ENCODE measurements around the gene HSPBP1. TPM values are rescaled to one million over a fixed set of nuclear protein-coding genes. Genes with fewer than 3 reads are reported as not detected.
A peak's percentile ranks its signal among the peaks of the same experiment; 100 is the strongest.

Gene HSPBP1
- total and polyA plus RNA-seq, 5 experiments from 2014 or later = 20.3 to 44.8 (median 38.6) TPM

DNA sequence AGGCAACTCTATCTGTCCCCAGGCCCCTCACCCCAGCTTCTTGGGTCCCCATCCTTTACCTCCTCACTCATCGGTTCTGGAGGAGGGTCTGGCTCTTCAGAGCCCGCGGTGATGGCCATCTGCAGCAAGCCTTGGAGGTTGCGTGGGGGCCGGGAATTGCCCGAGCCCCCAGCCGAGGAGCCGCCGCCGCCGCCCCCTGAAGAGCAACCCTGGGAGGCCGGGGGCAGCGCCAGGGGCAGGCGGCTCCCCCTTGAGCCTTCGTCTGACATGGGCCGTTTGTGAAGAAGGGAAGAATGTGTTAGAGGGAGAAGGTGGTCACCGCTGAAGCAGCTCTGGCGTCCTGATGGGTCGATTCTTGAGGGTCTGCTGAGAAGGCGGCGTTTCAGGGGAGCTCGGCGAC is 570 bp downstream of the HSPBP1 start:
- DNase-seq (no peak), ATAC-seq (no peak)
- Mint-ChIP-seq H3K4me3 (peak overlapping the region; percentile 96 to 100 (median 99)), H3K27me3 (no peaks in the 10 kb centered on the region), H3K9me3 (no peaks in the 10 kb centered on the region), H3K36me3 (peaks cover 0 to 33% (median 3%) of the 10 kb centered on the region in 3 donors), H3K4me1 (peaks cover 17 to 58% (median 39%) of the 10 kb centered on the region in 4 donors), H3K27ac (peak overlapping the region; percentile 96 to 100 (median 99))
- POLR2A ChIA-PET = interaction anchor here (1.2 to 6.9 kb wide), 12 partner anchors 12 to 345 kb away, joined by 3 to 142 read pairs (median 5); partner anchors contain the start of genes KMT5C, PPP6R1, TMEM238 and UBE2S

DNA sequence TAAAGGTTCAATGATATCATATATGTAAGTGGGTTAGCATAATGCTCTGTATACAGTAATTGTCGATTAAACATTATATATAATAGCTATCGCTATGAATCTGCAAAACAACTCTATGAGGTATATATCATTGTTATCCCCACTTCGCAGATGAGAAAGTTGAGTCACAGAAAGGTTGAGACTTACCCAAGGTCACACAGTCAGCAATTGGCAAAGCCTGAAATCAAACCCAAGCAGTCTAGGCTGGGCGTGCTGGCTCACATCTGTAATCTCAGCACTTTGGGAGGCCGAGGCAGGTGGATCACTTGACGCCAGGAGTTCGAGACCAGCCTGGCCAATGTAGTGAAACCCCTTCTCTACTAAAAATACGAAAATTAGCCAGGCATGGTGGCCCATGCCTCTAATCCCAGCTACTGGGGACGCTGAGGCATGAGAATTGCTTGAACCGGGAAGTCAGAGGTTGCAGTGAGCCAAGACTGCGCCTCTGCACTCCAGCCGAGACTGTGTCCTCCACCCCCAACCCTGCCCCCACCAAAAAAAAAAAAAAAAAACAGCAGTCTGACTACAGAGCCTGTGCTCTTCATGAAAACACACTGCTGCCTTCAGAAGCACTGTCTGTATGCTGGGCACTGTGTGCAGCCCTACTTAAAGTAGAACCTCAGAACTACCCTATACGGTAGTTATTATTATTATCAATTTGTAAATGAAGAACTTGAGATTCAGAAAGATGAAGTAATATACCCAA is 1.3 kb downstream of the HSPBP1 start:
- Mint-ChIP-seq H3K27ac (peak overlapping the region in 9 of 10 donors; percentile 37 to 100 (median 99)), H3K9me3 (no peaks in the 10 kb centered on the region), H3K4me1 (peaks cover 16 to 57% (median 37%) of the 10 kb centered on the region in 4 donors), H3K27me3 (no peaks in the 10 kb centered on the region), H3K4me3 (peak overlapping the region; percentile 52 to 100 (median 88)), H3K36me3 (peaks cover 0 to 37% (median 5%) of the 10 kb centered on the region in 3 donors)
- POLR2A ChIA-PET = interaction anchor here (0.6 to 6.9 kb wide), 6 partner anchors 15 to 236 kb away, joined by 3 to 142 read pairs (median 6); partner anchors contain the start of genes KMT5C, PPP6R1 and UBE2S
- ATAC-seq (no peak), DNase-seq (no peak)

DNA sequence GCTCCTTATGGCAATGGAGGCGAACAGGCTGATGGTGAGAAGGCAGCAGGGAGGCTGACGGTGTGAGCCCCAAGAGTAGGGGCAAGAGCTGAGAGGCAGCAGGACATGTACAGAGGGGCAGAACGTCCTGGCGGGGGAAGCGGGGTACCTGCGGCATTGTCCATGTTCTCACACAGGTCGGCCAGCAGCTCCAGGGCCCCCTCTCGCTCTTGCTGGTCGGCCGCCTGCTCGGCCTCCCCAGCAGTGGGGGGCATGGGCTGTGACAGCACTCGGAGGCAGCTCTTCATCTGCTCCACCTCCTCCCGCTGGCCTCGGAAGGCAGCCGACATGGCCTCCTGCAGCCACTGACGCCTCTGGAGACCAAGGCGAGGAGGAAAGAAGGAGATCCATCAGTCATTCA is 2.4 kb downstream of the HSPBP1 start:
- Mint-ChIP-seq H3K27ac (peak overlapping the region in 4 of 10 donors; percentile 56 to 100 (median 88)), H3K9me3 (no peaks in the 10 kb centered on the region), H3K27me3 (no peaks in the 10 kb centered on the region), H3K4me3 (peak overlapping the region in 6 of 10 donors; percentile 16 to 77 (median 51)), H3K36me3 (peaks cover 0 to 46% (median 9%) of the 10 kb centered on the region in 3 donors), H3K4me1 (peaks cover 13 to 49% (median 30%) of the 10 kb centered on the region in 4 donors)
- DNase-seq (no peak), ATAC-seq (no peak)
- POLR2A ChIA-PET = interaction anchor here (0.6 to 6.9 kb wide), 4 partner anchors 14 to 237 kb away, joined by 3 to 142 read pairs (median 4); partner anchors contain the start of gene PPP6R1

DNA sequence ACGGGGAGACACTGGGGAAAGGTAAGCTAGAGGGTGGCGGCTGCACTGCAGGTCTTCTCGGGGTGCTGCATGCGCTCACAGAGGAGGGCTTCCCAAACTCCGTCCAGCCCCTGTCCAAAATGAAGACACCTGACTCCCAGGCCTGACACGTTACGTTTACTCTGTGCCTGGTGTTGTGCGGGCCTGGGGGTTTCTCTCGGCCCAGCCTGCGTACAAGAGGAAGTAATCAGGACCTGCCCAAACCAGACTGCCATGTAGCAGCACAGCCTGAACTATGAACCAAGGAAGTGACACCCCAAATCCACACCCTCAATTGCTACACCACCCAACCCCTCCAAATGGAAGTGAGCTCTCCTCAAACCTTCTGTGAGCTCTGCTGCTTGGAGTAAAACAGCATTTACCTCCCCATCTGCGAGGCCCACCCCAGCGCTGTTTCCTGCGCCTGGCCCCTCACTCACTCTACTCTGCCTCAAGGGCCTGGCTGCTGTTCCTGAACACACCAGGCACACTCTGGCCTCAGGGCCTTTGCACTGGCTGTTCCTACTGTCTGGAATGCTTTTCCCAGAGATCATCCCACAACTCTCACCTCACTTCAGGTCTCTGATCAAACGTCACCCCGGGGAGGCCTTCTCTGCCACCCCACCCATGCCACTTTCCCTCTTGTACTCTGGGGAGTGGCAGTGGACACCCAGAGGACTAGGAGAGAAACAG is 3.0 kb downstream of the HSPBP1 start:
- Mint-ChIP-seq H3K4me1 (peaks cover 17 to 46% (median 32%) of the 10 kb centered on the region in 4 donors), H3K27me3 (no peaks in the 10 kb centered on the region), H3K4me3 (peak overlapping the region in 7 of 10 donors; percentile 16 to 77 (median 33)), H3K27ac (peak overlapping the region in 8 of 10 donors; percentile 56 to 100 (median 68)), H3K36me3 (peaks cover 0 to 52% (median 15%) of the 10 kb centered on the region in 3 donors), H3K9me3 (no peaks in the 10 kb centered on the region)
- DNase-seq (no peak), ATAC-seq (no peak)
- POLR2A ChIA-PET = interaction anchor here (6.9 kb wide), 1 partner anchor 20 kb away, joined by 142 read pairs; the partner anchor contains the start of gene PPP6R1

DNA sequence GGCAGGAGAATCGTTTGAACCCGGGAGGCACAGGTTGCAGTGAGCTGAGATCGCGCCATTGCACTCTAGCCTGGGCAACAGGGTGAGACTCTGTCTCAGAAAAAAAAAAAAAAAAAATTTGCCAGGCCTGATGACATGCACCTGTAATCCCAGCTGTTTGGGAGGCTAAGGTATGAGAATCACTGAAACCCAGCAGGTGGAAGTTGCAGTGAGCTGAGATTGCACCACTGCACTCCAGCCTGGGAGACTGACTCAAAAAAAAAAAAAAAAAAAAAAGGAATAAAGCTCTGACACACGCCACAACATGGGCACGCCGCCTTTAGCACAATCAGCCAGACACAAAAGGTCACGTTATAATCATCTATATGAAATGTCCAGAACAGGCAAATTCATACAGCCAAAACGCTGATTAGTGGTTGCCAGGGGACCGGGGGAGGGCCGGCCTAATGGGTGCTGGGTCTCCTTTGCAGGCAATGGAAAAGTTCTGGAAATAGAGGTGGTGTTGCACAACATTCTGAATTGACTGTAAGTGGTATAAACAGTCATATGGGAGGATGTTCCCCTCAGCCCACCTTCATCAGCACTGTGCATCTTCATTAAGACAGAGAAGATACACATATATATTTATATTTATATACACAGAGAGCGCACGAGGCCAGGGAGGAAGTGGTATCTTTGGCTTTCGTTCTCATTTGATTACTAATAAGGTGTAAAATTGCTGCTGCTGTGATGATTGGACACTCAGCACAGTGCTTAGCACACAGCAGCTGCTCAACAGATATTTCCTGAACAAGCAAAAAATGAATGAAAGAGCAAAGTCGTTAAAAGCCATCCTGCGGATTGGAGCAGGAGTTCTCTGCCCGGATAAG is 3.8 kb downstream of the HSPBP1 start:
- Mint-ChIP-seq H3K9me3 (no peaks in the 10 kb centered on the region), H3K27me3 (no peaks in the 10 kb centered on the region), H3K4me1 (peaks cover 17 to 42% (median 26%) of the 10 kb centered on the region in 4 donors), H3K4me3 (peak overlapping the region in 3 of 10 donors; percentile 21 to 72 (median 48)), H3K27ac (peak overlapping the region in 5 of 10 donors; percentile 56 to 92 (median 68)), H3K36me3 (peaks cover 0 to 59% (median 20%) of the 10 kb centered on the region in 3 donors)
- POLR2A ChIA-PET = interaction anchor here (0.6 to 0.7 kb wide), 4 partner anchors 19 to 186 kb away, joined by 3 to 6 read pairs (median 4); no protein-coding TSS in a partner anchor
- no peak for ATAC-seq
- DNase-seq = no peak

DNA sequence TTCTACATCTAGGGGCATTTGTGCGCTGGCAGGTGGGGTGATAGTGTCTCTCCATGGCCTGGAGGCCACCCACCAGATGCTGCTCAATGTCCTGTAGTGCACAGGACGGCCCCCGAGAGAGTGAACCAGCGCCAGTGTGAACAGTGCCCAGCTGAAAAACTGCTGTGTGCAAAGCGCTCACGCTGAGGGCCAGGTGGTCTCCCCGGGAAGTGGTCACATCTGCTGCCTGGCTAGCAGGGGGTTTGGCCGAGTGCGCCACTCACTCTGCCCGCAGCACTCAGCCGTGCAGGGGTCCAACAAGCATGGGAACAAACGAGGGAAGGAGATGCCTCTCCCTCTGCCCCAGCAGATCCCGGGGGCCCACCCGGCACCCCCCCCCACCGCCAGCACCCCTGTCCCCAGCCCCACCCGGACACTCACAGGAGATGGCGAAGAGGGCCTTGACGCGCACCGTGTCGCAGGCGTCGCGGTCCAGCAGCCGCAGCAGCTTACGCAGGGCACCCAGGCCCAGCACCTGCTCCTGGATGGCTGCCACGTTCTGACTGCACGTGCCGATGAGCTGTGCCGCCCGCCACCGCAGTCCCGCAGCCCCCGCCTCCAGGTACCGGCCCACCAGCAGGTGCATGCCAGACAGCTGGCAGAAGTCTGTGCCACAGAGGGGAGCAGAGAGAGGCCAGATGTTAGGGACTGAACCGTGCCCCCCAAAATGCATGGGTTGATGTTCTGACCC is 5.8 kb downstream of the HSPBP1 start:
- H3K36me3 Mint-ChIP-seq = peaks cover 0 to 69% (median 20%) of the 10 kb centered on the region in 3 donors
- no peak for ATAC-seq
- peaks cover 6 to 25% (median 14%) of the 10 kb centered on the region in 4 donors for H3K4me1 Mint-ChIP-seq
- no peaks in the 10 kb centered on the region for H3K27me3 Mint-ChIP-seq
- H3K4me3 Mint-ChIP-seq = no peak overlapping the region
- no peak overlapping the region for H3K27ac Mint-ChIP-seq
- POLR2A ChIA-PET = interaction anchor here (0.7 to 1.9 kb wide), 2 partner anchors 15 to 65 kb away, joined by 3 to 5 read pairs; partner anchors contain the start of gene KMT5C
- H3K9me3 Mint-ChIP-seq = no peaks in the 10 kb centered on the region
- DNase-seq = no peak

DNA sequence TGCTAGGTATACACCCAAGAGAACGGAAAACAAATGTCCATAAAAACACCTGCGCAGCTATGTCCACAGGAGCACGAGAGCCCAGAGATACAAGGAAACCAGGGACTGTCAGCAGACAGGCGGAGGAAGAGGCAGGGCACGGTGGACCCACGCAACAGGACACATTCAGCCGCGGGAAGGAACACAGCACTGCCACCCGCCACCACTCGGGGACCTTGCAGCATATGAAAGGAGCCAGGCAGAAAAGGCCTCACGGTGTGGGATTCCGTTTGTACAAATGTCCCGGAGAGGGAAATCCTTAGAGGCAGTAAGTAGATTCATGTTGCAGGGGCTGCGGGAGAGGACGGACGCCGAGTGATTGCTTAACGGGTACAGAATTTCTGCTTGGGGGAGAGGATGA is 7.8 kb downstream of the HSPBP1 start:
- Mint-ChIP-seq H3K4me1 (peaks cover 4 to 17% (median 10%) of the 10 kb centered on the region in 4 donors), H3K4me3 (no peak overlapping the region), H3K27ac (no peak overlapping the region), H3K9me3 (no peaks in the 10 kb centered on the region), H3K27me3 (no peaks in the 10 kb centered on the region), H3K36me3 (peaks cover 0 to 62% (median 20%) of the 10 kb centered on the region in 3 donors)
- POLR2A ChIA-PET = no interaction called here
- ATAC-seq = no peak
- no peak for DNase-seq

DNA sequence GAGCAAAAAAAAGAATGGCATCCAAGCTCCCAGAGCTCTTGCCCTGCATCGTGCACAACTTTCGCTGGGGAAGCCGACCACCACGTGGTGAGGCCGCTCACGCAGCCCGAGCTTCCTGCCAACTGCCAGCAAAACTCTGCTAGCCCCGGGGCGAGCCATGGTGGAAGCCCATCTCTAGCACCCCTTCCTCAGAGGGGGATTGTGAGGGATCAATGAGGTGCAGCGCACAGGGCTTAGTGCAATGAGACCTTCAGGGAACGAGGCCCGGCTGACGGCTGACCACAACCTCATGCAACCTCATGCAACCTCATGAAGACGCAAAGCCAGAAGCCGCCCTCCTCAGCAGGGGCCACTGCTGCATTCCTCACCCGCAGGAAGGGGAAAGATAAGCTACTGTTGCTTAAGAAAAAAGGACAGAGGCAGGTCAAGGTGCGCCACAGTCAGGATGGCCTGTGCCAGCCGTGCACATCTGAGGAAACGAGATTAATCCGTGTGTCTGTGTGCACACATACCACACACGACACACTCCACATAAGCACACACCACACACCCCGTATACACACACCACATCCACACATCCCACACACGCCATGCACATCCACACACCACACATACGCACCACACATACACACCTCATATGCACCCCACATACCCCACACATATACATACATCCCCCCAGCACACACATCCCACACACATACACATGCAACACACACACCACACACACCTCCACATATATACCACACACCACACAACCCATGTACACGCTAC is 9.6 kb downstream of the HSPBP1 start:
- peaks cover 0 to 12% (median 0%) of the 10 kb centered on the region in 9 donors for H3K9me3 Mint-ChIP-seq
- ATAC-seq (no peak), DNase-seq (no peak)
- no peak overlapping the region for H3K4me3 Mint-ChIP-seq
- peaks cover 2 to 14% (median 12%) of the 10 kb centered on the region in 4 donors for H3K4me1 Mint-ChIP-seq
- no peaks in the 10 kb centered on the region for H3K27me3 Mint-ChIP-seq
- POLR2A ChIA-PET = interaction anchor here (0.5 to 1.6 kb wide), 2 partner anchors 11 to 304 kb away, joined by 3 to 8 read pairs; no protein-coding TSS in a partner anchor
- peaks cover 0 to 47% (median 17%) of the 10 kb centered on the region in 3 donors for H3K36me3 Mint-ChIP-seq
- no peak overlapping the region for H3K27ac Mint-ChIP-seq

DNA sequence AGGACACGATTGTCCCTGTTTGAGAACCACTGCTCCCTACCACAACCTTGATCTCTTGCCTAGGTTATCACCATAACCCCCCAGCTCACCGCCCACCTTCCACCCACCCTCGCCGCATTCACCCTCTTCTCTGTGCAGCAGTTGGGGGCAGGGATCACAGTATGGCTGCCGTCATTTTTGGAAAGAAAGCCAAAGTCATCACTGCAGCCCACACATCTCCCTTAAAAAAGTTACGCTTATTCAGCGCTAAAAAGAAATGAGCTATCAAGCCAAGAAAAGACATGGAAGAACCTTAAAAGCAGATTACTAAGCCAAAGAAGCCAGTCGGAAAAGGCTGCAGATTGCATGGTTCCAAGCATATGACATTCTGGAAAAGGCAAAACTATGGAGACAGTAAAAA is 10.6 kb downstream of the HSPBP1 start:
- POLR2A ChIA-PET = interaction anchor here (0.5 to 1.6 kb wide), 4 partner anchors 10 to 305 kb away, joined by 3 to 8 read pairs (median 3); partner anchors contain the start of gene HSPBP1
- no peaks in the 10 kb centered on the region for H3K27me3 Mint-ChIP-seq
- no peak for DNase-seq
- no peak for ATAC-seq
- peaks cover 0 to 12% (median 0%) of the 10 kb centered on the region in 9 donors for H3K9me3 Mint-ChIP-seq
- H3K36me3 Mint-ChIP-seq = peaks cover 0 to 38% (median 17%) of the 10 kb centered on the region in 3 donors
- H3K4me3 Mint-ChIP-seq = no peak overlapping the region
- H3K27ac Mint-ChIP-seq = peak overlapping the region in 1 of 10 donors; percentile 63
- H3K4me1 Mint-ChIP-seq = peaks cover 2 to 14% (median 12%) of the 10 kb centered on the region in 4 donors

DNA sequence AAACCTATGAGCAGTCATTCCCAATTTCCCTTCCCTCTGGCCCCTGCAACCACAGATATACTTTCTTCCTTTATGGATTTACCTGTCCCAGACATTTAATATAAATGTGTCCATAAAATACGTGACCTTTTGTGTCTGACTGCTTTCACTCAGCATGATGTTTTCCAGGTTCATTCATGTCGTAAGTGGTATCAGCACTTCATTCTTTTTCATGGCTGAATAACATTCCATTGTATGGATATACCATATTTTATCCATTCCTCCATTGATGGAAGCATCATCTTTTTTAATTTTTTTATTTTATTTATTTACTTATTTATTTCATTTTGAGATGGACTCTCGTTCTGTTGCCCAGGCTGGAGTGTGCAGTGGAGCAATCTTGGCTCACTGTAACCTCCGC is 13.1 kb downstream of the HSPBP1 start:
- DNase-seq (no peak), ATAC-seq (no peak)
- Mint-ChIP-seq H3K36me3 (peaks cover 0 to 27% (median 5%) of the 10 kb centered on the region in 3 donors), H3K9me3 (peaks cover 0 to 12% (median 0%) of the 10 kb centered on the region in 9 donors), H3K27me3 (no peaks in the 10 kb centered on the region), H3K4me1 (peaks cover 2 to 12% (median 9%) of the 10 kb centered on the region in 4 donors), H3K4me3 (no peak overlapping the region), H3K27ac (peak overlapping the region in 1 of 10 donors; percentile 21)
- POLR2A ChIA-PET = interaction anchor here (1.1 kb wide), 1 partner anchor 139 kb away, joined by 3 read pairs; no protein-coding TSS in a partner anchor

Measured in naive thymus-derived CD8-positive, alpha-beta T cell (primary cell).